HepG2 (cell line): Measurements from ENCODE around the gene TLR2. TPM values are rescaled to one million over a fixed set of nuclear protein-coding genes. Genes with fewer than 3 reads are reported as not detected.

ENCODE experiments used
- ARID5B ChIP-seq: IDR thresholded peaks from 2 replicates; pipeline ENCODE4 v1.4.0; 2020; ENCODE audit warnings: mild to moderate bottlenecking, missing genetic modification reagents
- ARNTL ChIP-seq: sonication (generic); formaldehyde crosslinking; IDR thresholded peaks from 2 replicates; pipeline ENCODE4 v1.4.0; 2020; ENCODE audit warnings: mild to moderate bottlenecking, missing genetic modification reagents
- CHD2 ChIP-seq: IDR thresholded peaks from 2 replicates; pipeline ENCODE4 v1.6.1; 2011; ENCODE audit warnings: low read depth, low read length, improper control_type of control experiment
- E2F2 ChIP-seq: sonication (generic); formaldehyde crosslinking; IDR thresholded peaks from 2 replicates; pipeline ENCODE4 v1.4.0; 2020; ENCODE audit warnings: missing genetic modification reagents, borderline replicate concordance
- EP300 ChIP-seq, 3 experiments: sonication (generic) in 1 of 3; formaldehyde crosslinking in 1 of 3; IDR thresholded peaks; 2 replicates each; pipeline versions ENCODE4 v1.5.1 to v1.6.1; 2011 to 2020; ENCODE audit warnings: low read depth in 2 of 3, low read length in 2 of 3, borderline replicate concordance in 1 of 3, improper control_type of control experiment in 1 of 3, mild to moderate bottlenecking in 1 of 3, missing genetic modification reagents in 1 of 3, moderate library complexity in 1 of 3
- IRF9 ChIP-seq: sonication (generic); formaldehyde crosslinking; IDR thresholded peaks from 2 replicates; pipeline ENCODE4 v1.8.0; 2022; ENCODE audit warnings: missing genetic modification reagents, mild to moderate bottlenecking, borderline replicate concordance
- NR0B2 ChIP-seq: sonication (generic); formaldehyde crosslinking; IDR thresholded peaks from 2 replicates; pipeline ENCODE4 v1.4.0; 2020; ENCODE audit warnings: mild to moderate bottlenecking, missing genetic modification reagents
- PHF8 ChIP-seq: sonication (generic); formaldehyde crosslinking; IDR thresholded peaks from 2 replicates; pipeline ENCODE4 v1.5.0; 2020; ENCODE audit warnings: missing genetic modification reagents
- RXRB ChIP-seq: IDR thresholded peaks from 2 replicates; pipeline ENCODE4 v1.6.1; 2016; ENCODE audit warnings: borderline replicate concordance, missing genetic modification reagents, missing compliant biosample characterization
- TGIF2 ChIP-seq: IDR thresholded peaks from 2 replicates; pipeline ENCODE4 v1.6.1; 2016; ENCODE audit warnings: control low read depth, missing compliant biosample characterization
- ZMYM4 ChIP-seq: sonication (generic); formaldehyde crosslinking; IDR thresholded peaks from 2 replicates; pipeline ENCODE4 v1.8.1; 2023; ENCODE audit warnings: mild to moderate bottlenecking, missing genetic modification reagents
- ZNF225 ChIP-seq: sonication (generic); formaldehyde crosslinking; IDR thresholded peaks from 2 replicates; pipeline ENCODE4 v1.4.0; 2020; ENCODE audit warnings: mild to moderate bottlenecking, missing genetic modification reagents
- ZNF292 ChIP-seq: sonication (generic); formaldehyde crosslinking; IDR thresholded peaks from 2 replicates; pipeline ENCODE4 v1.8.1; 2022; ENCODE audit warnings: mild to moderate bottlenecking, low read depth, missing genetic modification reagents, borderline replicate concordance
- ZNF354B ChIP-seq: sonication (generic); formaldehyde crosslinking; IDR thresholded peaks from 2 replicates; pipeline ENCODE4 v1.8.0; 2022; ENCODE audit warnings: mild to moderate bottlenecking, missing genetic modification reagents
- ZNF510 ChIP-seq: sonication (generic); formaldehyde crosslinking; IDR thresholded peaks from 2 replicates; pipeline ENCODE4 v1.4.0; 2020; ENCODE audit warnings: low read depth, mild to moderate bottlenecking, missing genetic modification reagents
- ZNF574 ChIP-seq: sonication (generic); formaldehyde crosslinking; IDR thresholded peaks from 2 replicates; pipeline ENCODE4 v1.4.0; 2020; ENCODE audit warnings: missing genetic modification reagents
- ZNF788 ChIP-seq: sonication (generic); formaldehyde crosslinking; IDR thresholded peaks from 2 replicates; pipeline ENCODE4 v1.5.0; 2020; ENCODE audit warnings: mild to moderate bottlenecking, missing genetic modification reagents, borderline replicate concordance
- polyA plus RNA-seq, 8 experiments: library from polyadenylated mRNA; depleted of rRNA in 3 of 8; stranded (reverse) in 7 of 8; unstranded in 1 of 8; fragments of >200 nt; fragmentation: Illumina TruSeq in 4 of 8; extraction: Trizol in 4 of 8; gene quantifications; 2 replicates each; pipeline versions ENCODE4 v1.2.1 to v1.2.3, GENCODE V29; 2011 to 2016; ENCODE audit warnings: low read depth in 4 of 8, missing spikeins in 1 of 8, mixed read lengths in 1 of 8; ENCODE audit not compliant: insufficient read depth in 1 of 8
- total RNA-seq, 5 experiments: library from RNA; depleted of rRNA; stranded (reverse); fragments of >200 nt; fragmentation: Illumina TruSeq; extraction: Trizol; gene quantifications; 2 replicates each; pipeline ENCODE4 v1.2.3, GENCODE V29; 2016; ENCODE audit warnings: low read depth in 1 of 5

TLR2 gene
- total and polyA plus RNA-seq, 2 of the 13 experiments (the other 11 are each of a cell fraction or from before 2014, with no cell fraction given), result 0.63 to 0.73 TPM

GRCh38 chr4:153639833-153640802 is 44.0 kb upstream of the TLR2 start (continued):
- no peak for TF ChIP-seq ZNF574 (CRISPR knock-in tag)
- peak; percentile 54; the same call in 1 of the 2 replicates for TF ChIP-seq ZNF788 (CRISPR knock-in tag)
- TF ChIP-seq RXRB, result 0 out of 2 replicates have a peak, but pooled peaks have one; percentile 10
- TF ChIP-seq ARNTL (CRISPR knock-in tag), result peak; percentile 78; the same call in 1 of the 2 replicates
- TF ChIP-seq CHD2, result no peak
- TF ChIP-seq TGIF2 (CRISPR knock-in tag), result 0 out of 2 replicates have a peak, but pooled peaks have one; percentile 18
- no peak for TF ChIP-seq ZNF510 (CRISPR knock-in tag)
- peak; percentile 45; the same call in 1 of the 2 replicates for TF ChIP-seq ZMYM4 (CRISPR knock-in tag)
- no peak for TF ChIP-seq E2F2 (CRISPR knock-in tag)
- TF ChIP-seq EP300 (IDR thresholded peaks at IDR 0.05; ENCODE audit: low read depth in 2 of 2, low read length in 2 of 2), result peak in 1 of 2 experiments; percentile 31; a peak in 1 of 4 replicates
- no peak for TF ChIP-seq EP300 (CRISPR knock-in tag; IDR thresholded peaks at IDR 0.05; ENCODE audit: borderline replicate concordance)
- no peak for TF ChIP-seq ARID5B
- TF ChIP-seq NR0B2 (CRISPR knock-in tag), result no peak
- no peak for TF ChIP-seq IRF9 (CRISPR knock-in tag)
- TF ChIP-seq ZNF354B (CRISPR knock-in tag), result no peak
- TF ChIP-seq PHF8, result peak; percentile 18; the same call in 1 of the 2 replicates
- TF ChIP-seq ZNF292 (CRISPR knock-in tag), result 0 out of 2 replicates have a peak, but pooled peaks have one; percentile 44
- TF ChIP-seq ZNF225 (CRISPR knock-in tag), result peak; percentile 55; the same call in 1 of the 2 replicates
